Naive thymus-derived CD8-positive, alpha-beta T cell (primary cell): Measurements from ENCODE around the gene GABPB1. TPM values are rescaled to one million over a fixed set of nuclear protein-coding genes. Genes with fewer than 3 reads are reported as not detected.

Experiments used
- ATAC-seq, 2 donors: fragments of 150-1000 bp; cut with Tn5 transposase in 1 of 2; sonication (Bioruptor Pico), chemical (Tn5 transposase) in 1 of 2; 1 replicate in 1 of 2; 2 replicates in 1 of 2; pipeline ENCODE4 v1.10.0; 2021; ENCODE audit warnings: mild to moderate bottlenecking in 2 of 2, moderate library complexity in 2 of 2
- POLR2A ChIA-PET: fragments of 350-600 bp; sonication (Branson Sonifier 250); formaldehyde crosslinking; loops from one replicate; lab custom pipeline; 2021; ENCODE audit warnings: antibody characterized with exemption; lab: Charles Lee
- DNase-seq, 10 donors: peaks; one replicate each; pipeline versions ENCODE4 v3.0.0 to v3.0.0-alpha.2; 2020 to 2022
- H3K27ac Mint-ChIP-seq, 10 donors: one replicate each; pipeline ENCODE4 v1.8.0; 2020 to 2022; ENCODE audit warnings: mild to moderate bottlenecking in 10 of 10, mixed read lengths in 10 of 10, moderate library complexity in 4 of 10, inconsistent platforms in 1 of 10
- H3K27me3 Mint-ChIP-seq, 5 donors: one replicate each; pipeline ENCODE4 v1.8.0; 2021 to 2022; ENCODE audit warnings: mixed read lengths in 5 of 5
- H3K36me3 Mint-ChIP-seq, 3 donors: one replicate each; pipeline ENCODE4 v1.8.0; 2020 to 2022; ENCODE audit warnings: mixed read lengths in 3 of 3, mild to moderate bottlenecking in 2 of 3, inconsistent platforms in 1 of 3
- H3K4me1 Mint-ChIP-seq, 4 donors: one replicate each; pipeline ENCODE4 v1.8.0; 2021 to 2022; ENCODE audit warnings: mixed read lengths in 4 of 4
- H3K4me3 Mint-ChIP-seq, 10 donors: one replicate each; pipeline ENCODE4 v1.8.0; 2020 to 2022; ENCODE audit warnings: mild to moderate bottlenecking in 10 of 10, mixed read lengths in 10 of 10, moderate library complexity in 6 of 10, inconsistent platforms in 1 of 10
- H3K9me3 Mint-ChIP-seq, 9 donors: one replicate each; pipeline ENCODE4 v1.8.0; 2020 to 2022; ENCODE audit warnings: mixed read lengths in 9 of 9, mild to moderate bottlenecking in 3 of 9, inconsistent platforms in 1 of 9, moderate library complexity in 1 of 9
- polyA plus RNA-seq, 3 donors: library from polyadenylated mRNA; unstranded; fragments of 300-500 nt; fragmentation: Illumina TruSeq; gene quantifications; one replicate each; pipeline ENCODE4 v1.2.3, GENCODE V29; 2021
- total RNA-seq, 8 experiments: library from RNA in 2 of 8; stranded (reverse) in 2 of 8; gene quantifications; one replicate each; pipeline ENCODE4 v1.2.3 and lab custom pipeline; 2021 to 2026

The GABPB1 gene
- total and polyA plus RNA-seq, 5 experiments from 2014 or later: 20.6 to 29.9 (median 25.1) TPM

GRCh38 chr15:50267577-50267976, 87.4 kb downstream of the GABPB1 start:
- no peak for ATAC-seq
- Mint-ChIP-seq H3K27ac (no peak overlapping the region), H3K9me3 (peaks cover 0 to 6% (median 0%) of the 10 kb centered on the region in 9 donors), H3K4me1 (peaks cover 8 to 12% (median 10%) of the 10 kb centered on the region in 4 donors), H3K36me3 (no peaks in the 10 kb centered on the region), H3K4me3 (no peak overlapping the region), H3K27me3 (peaks cover 0 to 10% (median 7%) of the 10 kb centered on the region in 5 donors)
- POLR2A ChIA-PET: no interaction called here
- DNase-seq: no peak

- Mint-ChIP-seq H3K27me3 (peaks cover 0 to 10% (median 7%) of the 10 kb centered on the region in 5 donors), H3K4me1 (peaks cover 13 to 27% (median 24%) of the 10 kb centered on the region in 4 donors), H3K27ac (peak within 1 kb of the TSS in 1 of 10 donors; percentile 15), H3K4me3 (no peak within 1 kb of the TSS), H3K36me3 (no peaks in the 10 kb centered on the region), H3K9me3 (peaks cover 0 to 6% (median 0%) of the 10 kb centered on the region in 9 donors)
- ATAC-seq: no peak
- no peak for DNase-seq
- POLR2A ChIA-PET: no interaction called here
Observed at GRCh38 chr15:50265620-50266019, 89.4 kb downstream of the GABPB1 start, which contains the start of gene HDC. Gene HDC (minus strand): TSS chr15:50265726. CDS start chr15:50265623, 103 bp downstream.

GRCh38 chr15:50262533-50262932, 92.5 kb downstream of the GABPB1 start:
- peak overlapping the region in 3 of 10 donors; percentile 8 to 73 (median 42) for H3K4me3 Mint-ChIP-seq

GRCh38 chr15:50261981-50262380, 93.0 kb downstream of the GABPB1 start:
- H3K27ac Mint-ChIP-seq: peak overlapping the region in 4 of 10 donors; percentile 27 to 69 (median 50)
- ATAC-seq: peak in 1 of 2 donors; percentile 52
- POLR2A ChIA-PET: interaction anchor here (0.5 kb wide), 1 partner anchor 93 kb away, joined by 3 read pairs; the partner anchor contains the start of gene GABPB1
- H3K4me1 Mint-ChIP-seq: peaks cover 15 to 40% (median 34%) of the 10 kb centered on the region in 4 donors
- H3K9me3 Mint-ChIP-seq: peaks cover 0 to 1% (median 0%) of the 10 kb centered on the region in 9 donors
- peaks cover 0 to 7% (median 4%) of the 10 kb centered on the region in 5 donors for H3K27me3 Mint-ChIP-seq
- no peak for DNase-seq
- no peaks in the 10 kb centered on the region for H3K36me3 Mint-ChIP-seq
- H3K4me3 Mint-ChIP-seq: peak overlapping the region in 1 of 10 donors; percentile 3

More at GRCh38 chr15:50262533-50262932, 92.5 kb downstream of the GABPB1 start:
- Mint-ChIP-seq H3K9me3 (peaks cover 0 to 5% (median 0%) of the 10 kb centered on the region in 9 donors), H3K27ac (peak overlapping the region in 7 of 10 donors; percentile 6 to 91 (median 57)), H3K36me3 (no peaks in the 10 kb centered on the region), H3K4me1 (peaks cover 16 to 40% (median 34%) of the 10 kb centered on the region in 4 donors), H3K27me3 (peaks cover 0 to 10% (median 7%) of the 10 kb centered on the region in 5 donors)
- ATAC-seq (peak in 1 of 2 donors; percentile 83), DNase-seq (peak in 5 of 10 donors; percentile 8 to 31 (median 23))
- POLR2A ChIA-PET: interaction anchor here (0.5 kb wide), 2 partner anchors 85 to 92 kb away, joined by 3 read pairs; partner anchors contain the start of gene GABPB1

GRCh38 chr15:50260969-50261496, 94.0 kb downstream of the GABPB1 start:
- no peak overlapping the region for H3K4me3 Mint-ChIP-seq
- peak overlapping the region in 2 of 10 donors; percentile 21 to 83 for H3K27ac Mint-ChIP-seq
- DNase-seq (no peak), ATAC-seq (no peak)
- peaks cover 0 to 5% (median 0%) of the 10 kb centered on the region in 5 donors for H3K27me3 Mint-ChIP-seq
- H3K4me1 Mint-ChIP-seq: peaks cover 15 to 40% (median 34%) of the 10 kb centered on the region in 4 donors
- no peaks in the 10 kb centered on the region for H3K9me3 Mint-ChIP-seq
- POLR2A ChIA-PET: no interaction called here
- H3K36me3 Mint-ChIP-seq: no peaks in the 10 kb centered on the region

GRCh38 chr15:50259276-50259675, 95.7 kb downstream of the GABPB1 start:
- ATAC-seq (no peak), DNase-seq (no peak)
- POLR2A ChIA-PET: no interaction called here
- peak overlapping the region in 1 of 10 donors; percentile 57 for H3K27ac Mint-ChIP-seq
- H3K27me3 Mint-ChIP-seq: peaks cover 0 to 5% (median 0%) of the 10 kb centered on the region in 5 donors
- H3K9me3 Mint-ChIP-seq: no peaks in the 10 kb centered on the region
- H3K4me1 Mint-ChIP-seq: peaks cover 15 to 40% (median 34%) of the 10 kb centered on the region in 4 donors
- no peak overlapping the region for H3K4me3 Mint-ChIP-seq
- no peaks in the 10 kb centered on the region for H3K36me3 Mint-ChIP-seq

DNA sequence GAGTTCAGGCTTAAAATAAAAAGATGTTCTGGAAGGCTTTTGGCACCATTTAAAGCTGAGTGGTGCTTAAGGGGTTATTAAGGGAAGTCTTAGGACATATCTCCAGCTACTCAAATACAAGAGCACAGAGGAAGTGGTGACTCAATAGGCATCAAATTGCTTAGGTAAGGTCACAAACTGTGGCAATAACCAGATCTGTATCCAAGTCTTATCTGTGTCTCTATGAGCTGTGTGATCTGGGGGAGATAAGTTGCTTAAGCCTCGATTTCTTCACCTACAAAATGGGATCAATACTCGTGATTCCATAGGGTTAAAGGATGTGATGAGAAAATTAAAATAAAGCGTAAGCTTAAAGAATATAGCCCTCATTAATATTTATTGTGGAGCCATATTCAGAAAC, 97.1 kb downstream of the GABPB1 start:
- Mint-ChIP-seq H3K36me3 (no peaks in the 10 kb centered on the region), H3K9me3 (no peaks in the 10 kb centered on the region), H3K27ac (no peak overlapping the region), H3K4me3 (no peak overlapping the region), H3K27me3 (peaks cover 0 to 8% (median 0%) of the 10 kb centered on the region in 5 donors), H3K4me1 (peaks cover 11 to 32% (median 27%) of the 10 kb centered on the region in 4 donors)
- ATAC-seq: no peak
- no peak for DNase-seq
- POLR2A ChIA-PET: no interaction called here

- no peak for ATAC-seq
- peaks cover 0 to 8% (median 0%) of the 10 kb centered on the region in 5 donors for H3K27me3 Mint-ChIP-seq
- no peak overlapping the region for H3K4me3 Mint-ChIP-seq
- POLR2A ChIA-PET: no interaction called here
- no peak for DNase-seq
- no peaks in the 10 kb centered on the region for H3K36me3 Mint-ChIP-seq
- peaks cover 5 to 26% (median 21%) of the 10 kb centered on the region in 4 donors for H3K4me1 Mint-ChIP-seq
- H3K27ac Mint-ChIP-seq: no peak overlapping the region
- no peaks in the 10 kb centered on the region for H3K9me3 Mint-ChIP-seq
Observed at GRCh38 chr15:50257332-50257731, 97.7 kb downstream of the GABPB1 start.

DNA sequence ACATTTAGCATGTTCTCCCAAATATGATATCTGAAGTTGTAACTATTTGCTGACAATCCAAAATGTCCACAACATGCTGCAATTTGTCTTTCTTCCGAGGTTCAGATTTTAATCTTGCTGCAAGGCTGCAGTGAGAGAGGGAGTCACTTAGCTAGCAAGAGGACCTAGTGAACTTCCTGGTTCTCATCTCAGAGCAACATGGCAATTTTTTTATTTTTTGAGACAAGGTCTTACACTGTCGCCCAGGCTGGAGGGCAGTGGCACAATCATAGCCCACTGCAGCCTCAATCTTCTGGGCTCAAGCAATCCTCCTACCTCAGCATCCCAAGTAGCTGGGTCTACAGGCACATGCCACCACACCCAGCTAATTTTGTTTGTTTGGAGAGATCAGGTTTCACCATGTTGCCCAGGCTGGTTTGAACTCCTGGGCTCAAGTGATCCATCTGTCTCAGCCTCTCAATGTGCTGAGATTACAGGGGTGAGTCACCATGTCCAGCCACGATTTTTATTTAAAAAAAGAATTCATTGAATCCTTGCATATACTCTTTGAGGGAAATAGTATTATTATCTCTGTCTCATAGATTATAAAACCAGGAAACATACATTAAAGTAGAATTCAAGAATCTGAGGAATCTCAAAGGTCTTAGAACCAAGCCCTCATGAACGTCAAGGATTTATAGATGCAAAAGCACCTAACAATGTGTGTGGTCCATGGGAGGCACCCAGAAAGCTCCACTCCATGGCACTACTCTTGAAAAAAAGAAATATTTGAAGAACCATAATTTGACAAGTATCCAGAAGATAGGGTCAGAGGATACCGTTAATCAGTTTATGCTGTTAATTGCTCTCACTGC, 98.6 kb downstream of the GABPB1 start:
- Mint-ChIP-seq H3K27ac (no peak overlapping the region), H3K27me3 (peaks cover 0 to 8% (median 0%) of the 10 kb centered on the region in 5 donors), H3K9me3 (no peaks in the 10 kb centered on the region), H3K4me1 (peaks cover 4 to 20% (median 15%) of the 10 kb centered on the region in 4 donors), H3K4me3 (no peak overlapping the region), H3K36me3 (no peaks in the 10 kb centered on the region)
- POLR2A ChIA-PET: no interaction called here
- no peak for ATAC-seq
- no peak for DNase-seq

GRCh38 chr15:50252556-50252955, 102.4 kb downstream of the GABPB1 start:
- no peak overlapping the region for H3K4me3 Mint-ChIP-seq
- POLR2A ChIA-PET: no interaction called here
- ATAC-seq: no peak
- peak overlapping the region in 1 of 10 donors; percentile 54 for H3K27ac Mint-ChIP-seq
- peaks cover 4 to 18% (median 17%) of the 10 kb centered on the region in 4 donors for H3K4me1 Mint-ChIP-seq
- no peaks in the 10 kb centered on the region for H3K9me3 Mint-ChIP-seq
- no peaks in the 10 kb centered on the region for H3K36me3 Mint-ChIP-seq
- H3K27me3 Mint-ChIP-seq: peaks cover 0 to 8% (median 0%) of the 10 kb centered on the region in 5 donors
- no peak for DNase-seq

DNA sequence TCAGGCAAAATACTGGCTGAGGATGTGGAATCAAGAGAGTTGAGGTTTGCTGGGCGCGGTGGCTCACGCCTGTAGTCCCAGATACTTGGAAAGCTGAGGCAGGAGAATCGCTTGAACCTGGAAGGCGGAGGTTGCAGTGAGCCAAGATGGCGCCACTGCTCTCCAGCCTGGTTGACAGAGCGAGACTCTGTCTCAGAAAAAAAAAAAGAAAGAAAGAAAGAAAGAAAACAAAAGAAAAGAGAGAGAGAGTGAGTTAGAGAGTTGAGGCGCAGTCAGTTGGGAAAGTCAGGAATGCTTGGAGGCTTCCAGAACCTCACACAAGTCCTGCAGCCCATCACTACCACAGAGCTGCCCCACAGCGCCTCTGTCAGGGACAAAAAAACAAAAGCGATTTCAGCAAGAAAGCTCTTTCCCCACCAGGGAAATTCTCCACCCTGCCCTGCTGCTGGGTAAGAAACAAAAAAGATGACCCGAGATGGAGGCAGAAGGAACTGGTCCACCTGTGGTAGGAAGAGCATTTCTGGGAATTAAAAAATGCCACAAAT, 103.3 kb downstream of the GABPB1 start:
- POLR2A ChIA-PET: no interaction called here
- ATAC-seq: no peak
- Mint-ChIP-seq H3K27ac (no peak overlapping the region), H3K36me3 (no peaks in the 10 kb centered on the region), H3K4me1 (peaks cover 6 to 25% (median 19%) of the 10 kb centered on the region in 4 donors), H3K9me3 (no peaks in the 10 kb centered on the region), H3K4me3 (no peak overlapping the region), H3K27me3 (peaks cover 0 to 8% (median 0%) of the 10 kb centered on the region in 5 donors)
- DNase-seq: no peak

DNA sequence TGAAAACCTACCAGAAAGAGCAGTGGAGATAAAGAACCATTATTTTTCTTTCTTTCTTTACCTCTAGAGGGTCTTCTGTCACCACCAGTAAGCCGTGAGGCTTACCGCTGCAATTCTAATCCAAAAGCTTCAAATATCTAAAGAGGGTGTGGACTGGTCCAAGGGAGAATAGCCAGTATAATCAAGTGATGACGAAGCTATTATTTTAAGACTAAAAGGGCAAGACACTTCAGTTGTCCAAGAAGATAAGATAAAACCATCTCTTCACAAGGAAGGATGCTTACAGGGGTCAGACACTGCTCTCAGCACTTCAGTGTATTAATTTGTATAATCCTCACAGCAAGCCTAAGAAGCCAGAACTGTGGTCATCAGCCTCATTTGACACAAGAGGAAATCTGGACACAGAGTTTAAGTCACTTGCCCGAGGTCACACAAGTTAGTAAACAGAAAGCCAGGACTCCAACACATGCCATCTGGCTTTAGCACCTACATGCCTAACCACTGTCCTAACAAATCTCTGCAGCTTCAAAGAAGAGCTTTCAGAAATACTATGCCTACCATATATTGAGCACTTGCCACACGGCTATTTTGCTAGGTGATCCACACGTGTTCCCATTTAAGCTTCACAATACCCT, 104.1 kb downstream of the GABPB1 start:
- DNase-seq (no peak), ATAC-seq (no peak)
- Mint-ChIP-seq H3K27ac (no peak overlapping the region), H3K36me3 (no peaks in the 10 kb centered on the region), H3K27me3 (peaks cover 0 to 8% (median 0%) of the 10 kb centered on the region in 5 donors), H3K4me1 (peaks cover 6 to 25% (median 19%) of the 10 kb centered on the region in 4 donors), H3K4me3 (no peak overlapping the region), H3K9me3 (no peaks in the 10 kb centered on the region)
- POLR2A ChIA-PET: no interaction called here
